ENCODE measurements around the gene CRISP3.

- TF ChIP-seq ZIC2 (tag by site-specific recombination; IDR thresholded peaks at IDR 0.05) (no peak), CTCF (tag by site-specific recombination; IDR thresholded peaks at IDR 0.05) (no peak), MYNN (tag by site-specific recombination; IDR thresholded peaks at IDR 0.05; ENCODE audit: borderline replicate concordance) (no peak), ZNF280C (tag by site-specific recombination; IDR thresholded peaks at IDR 0.05) (no peak), ZNF202 (tag by site-specific recombination; IDR thresholded peaks at IDR 0.05; ENCODE audit: borderline replicate concordance) (no peak), ZBTB1 (tag by site-specific recombination; IDR thresholded peaks at IDR 0.05) (no peak), ZNF510 (tag by site-specific recombination; IDR thresholded peaks at IDR 0.05; ENCODE audit: insufficient replicate concordance) (no peak)
These were observed 30.9 kb upstream of the CRISP3 start for GRCh38 chr6:49775043-49775442.

Data from HEK293 (cell line).